Stomach (tissue), 4 donors: ENCODE measurements around the gene P4HB.

Experiments
- CTCF ChIP-seq, 7 experiments: fragments of 450-650 bp in 4 of 7; fragments of 200-600 bp in 3 of 7; sonication (generic) in 3 of 7; IDR thresholded peaks; one replicate each; pipeline ENCODE4 v1.5.1; 2016 to 2019; ENCODE audit warnings: antibody characterized with exemption in 7 of 7, control low read depth in 2 of 7, mild to moderate bottlenecking in 1 of 7
- POLR2A ChIP-seq, 4 donors: fragments of 450-650 bp; IDR thresholded peaks; one replicate each; pipeline ENCODE4 v1.6.1; 2016; ENCODE audit warnings: antibody characterized with exemption in 4 of 4, control low read depth in 2 of 4, mild to moderate bottlenecking in 1 of 4, moderate library complexity in 1 of 4
- POLR2AphosphoS5 ChIP-seq, 3 donors: sonication (generic); formaldehyde crosslinking; IDR thresholded peaks; one replicate each; pipeline ENCODE4 v1.6.1; 2016; ENCODE audit warnings: antibody characterized with exemption in 3 of 3

DNA sequence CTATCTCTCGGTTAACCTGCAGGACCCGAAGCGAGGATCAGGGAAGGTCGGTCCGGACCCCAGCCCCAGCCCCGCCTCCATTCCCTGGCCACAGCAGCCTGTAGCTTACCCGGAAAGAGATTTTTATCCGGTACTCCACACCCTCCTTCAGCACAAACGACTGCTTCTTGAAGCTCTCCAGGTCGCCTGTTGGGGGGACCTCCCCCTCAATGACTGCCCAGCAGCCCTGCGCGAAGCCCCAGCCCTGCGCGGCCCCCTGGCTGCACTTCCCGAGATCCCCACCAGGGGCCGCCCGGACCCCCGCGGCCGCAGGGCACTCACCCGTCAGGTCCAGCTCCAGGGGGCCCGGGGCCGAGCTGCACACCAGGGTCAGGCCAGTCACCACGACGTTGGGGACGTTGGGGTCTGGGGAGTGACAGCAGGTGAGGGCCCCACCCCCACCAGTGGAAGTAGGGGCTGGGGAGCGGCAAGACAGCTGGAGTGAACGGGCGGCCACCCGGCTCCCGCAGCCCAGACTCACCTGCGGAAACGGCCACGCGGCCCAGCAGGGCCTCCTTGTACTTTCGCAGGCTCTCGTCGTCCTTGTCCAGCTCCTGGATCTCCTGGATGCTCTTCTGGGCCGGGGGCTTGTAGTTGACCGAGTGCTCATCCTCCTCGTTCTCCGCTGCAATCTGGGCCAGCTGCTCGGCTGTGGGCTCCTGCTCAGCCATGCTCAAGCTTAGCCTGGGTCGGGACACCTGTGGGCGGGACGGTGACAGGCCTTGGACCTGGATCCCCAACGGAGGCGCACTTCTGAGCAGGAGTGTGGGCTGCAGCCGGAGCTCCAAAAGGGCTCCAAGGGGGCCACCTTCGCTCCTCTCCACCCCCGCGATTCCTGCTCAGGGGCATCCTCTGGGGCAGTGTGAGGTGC, 9.1 kb upstream of the P4HB start:
- peak in 5 of 7 experiments; percentile 68 to 97 (median 85) for TF ChIP-seq CTCF (IDR thresholded peaks at IDR 0.05)
- no peak for TF ChIP-seq POLR2AphosphoS5 (IDR thresholded peaks at IDR 0.05)
- TF ChIP-seq POLR2A (IDR thresholded peaks at IDR 0.05): no peak
